ENCODE measurements around the gene ZNF519.
"Not testable (repeated sequence)": the region's sequence is repeated elsewhere in the genome, so short reads cannot be mapped to it uniquely, and the experiment has no call there.

The ZNF519 gene

GRCh38 chr18:14132271-14132700 is at the start of gene ZNF519:
TSS of gene ZNF519 (minus strand) at chr18:14132435. CDS start at chr18:14132277, 158 bp downstream.
- in situ Hi-C loops (cut with HindIII; ENCODE audit: low pct_ligation_motif_present, low pct_unique_long_range_greater_than_20kb, low sequenced_read_pairs): not testable (repeated sequence)
- peak; percentile 92 for DNase-seq

DNA sequence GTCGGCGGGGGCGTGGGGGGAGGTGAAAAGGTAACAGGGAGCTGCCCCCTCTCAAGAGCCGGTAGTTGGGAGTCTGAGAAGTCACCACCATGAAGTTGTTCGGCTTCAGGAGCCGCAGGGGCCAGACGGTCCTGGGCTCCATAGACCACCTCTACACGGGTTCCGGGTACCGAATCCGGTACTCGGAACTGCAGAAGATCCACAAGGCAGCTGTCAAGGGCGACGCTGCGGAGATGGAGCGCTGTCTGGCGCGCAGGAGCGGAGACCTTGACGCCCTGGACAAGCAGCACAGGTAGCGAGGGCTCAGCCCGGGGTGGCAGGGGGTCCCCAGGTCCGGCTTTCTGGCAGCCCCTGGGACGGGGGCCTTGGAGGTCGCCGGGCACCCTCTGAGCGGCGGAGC is 47.1 kb upstream of the ZNF519 start:
- in situ Hi-C loops (cut with HindIII; ENCODE audit: low pct_ligation_motif_present, low pct_unique_long_range_greater_than_20kb, low sequenced_read_pairs): no loop called here

DNA sequence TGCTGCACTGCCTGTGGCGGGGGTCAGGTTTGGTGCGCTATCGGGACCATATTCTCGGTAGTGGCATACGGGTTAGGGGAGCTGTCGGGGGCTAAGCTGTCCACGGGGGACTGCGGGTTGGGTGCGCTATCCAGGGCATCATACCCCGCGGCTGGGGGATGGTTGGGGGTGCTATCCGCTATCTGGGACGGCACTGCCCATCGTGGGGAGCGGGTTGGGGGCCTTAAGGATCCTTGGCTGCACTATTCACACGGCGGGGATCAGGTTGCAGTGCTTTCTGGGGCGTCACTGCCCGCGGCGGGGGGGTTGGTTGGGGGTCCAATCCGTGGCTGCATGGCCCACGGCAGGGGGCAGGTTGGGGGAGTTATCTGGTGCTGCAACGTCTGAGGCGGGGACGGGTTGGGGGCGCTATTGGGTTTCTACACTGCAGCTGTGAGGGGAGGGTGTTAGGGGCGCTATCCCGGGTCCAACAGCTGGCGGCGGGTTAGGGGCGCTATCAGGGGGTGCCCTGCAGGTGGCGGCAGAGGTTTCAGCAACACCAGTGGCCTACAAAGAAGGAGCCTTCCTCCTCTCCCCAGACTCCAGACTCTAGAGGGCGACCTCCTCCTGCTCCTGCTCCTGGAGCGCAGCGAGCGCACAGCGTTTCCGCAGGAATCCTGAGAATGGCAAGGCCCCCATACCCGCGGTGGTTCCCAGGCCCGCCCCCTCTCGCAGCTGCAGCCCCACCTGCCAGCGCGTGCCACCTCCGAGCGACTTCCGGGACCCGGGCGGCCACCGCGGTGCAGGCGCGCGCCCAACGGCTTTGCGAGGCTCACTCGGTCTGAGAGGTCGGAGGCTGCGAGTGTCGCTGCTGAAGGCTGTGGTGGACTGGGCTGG is 46.3 kb upstream of the ZNF519 start:
- peak; percentile 73 for DNase-seq
- in situ Hi-C loops (cut with HindIII; ENCODE audit: low pct_ligation_motif_present, low pct_unique_long_range_greater_than_20kb, low sequenced_read_pairs): not testable (repeated sequence)

More for the DNA sequence above, 47.1 kb upstream of the ZNF519 start:
- no peak for DNase-seq

- DNase-seq; in situ Hi-C loops (cut with HindIII; ENCODE audit: low pct_ligation_motif_present, low pct_unique_long_range_greater_than_20kb, low sequenced_read_pairs): not testable (repeated sequence)
Observed at GRCh38 chr18:14177540-14178320, 45.5 kb upstream of the ZNF519 start.

GRCh38 chr18:14175404-14175803 is 43.2 kb upstream of the ZNF519 start:
- in situ Hi-C loops (cut with HindIII; ENCODE audit: low pct_ligation_motif_present, low pct_unique_long_range_greater_than_20kb, low sequenced_read_pairs); DNase-seq: not testable (repeated sequence)

- no peak for DNase-seq
- in situ Hi-C loops (cut with HindIII; ENCODE audit: low pct_ligation_motif_present, low pct_unique_long_range_greater_than_20kb, low sequenced_read_pairs): no loop called here
Observed at GRCh38 chr18:14174706-14175085, 42.5 kb upstream of the ZNF519 start.

- in situ Hi-C loops (cut with HindIII; ENCODE audit: low pct_ligation_motif_present, low pct_unique_long_range_greater_than_20kb, low sequenced_read_pairs); DNase-seq: not testable (repeated sequence)
Observed at GRCh38 chr18:14174002-14174705, 41.9 kb upstream of the ZNF519 start.

DNA sequence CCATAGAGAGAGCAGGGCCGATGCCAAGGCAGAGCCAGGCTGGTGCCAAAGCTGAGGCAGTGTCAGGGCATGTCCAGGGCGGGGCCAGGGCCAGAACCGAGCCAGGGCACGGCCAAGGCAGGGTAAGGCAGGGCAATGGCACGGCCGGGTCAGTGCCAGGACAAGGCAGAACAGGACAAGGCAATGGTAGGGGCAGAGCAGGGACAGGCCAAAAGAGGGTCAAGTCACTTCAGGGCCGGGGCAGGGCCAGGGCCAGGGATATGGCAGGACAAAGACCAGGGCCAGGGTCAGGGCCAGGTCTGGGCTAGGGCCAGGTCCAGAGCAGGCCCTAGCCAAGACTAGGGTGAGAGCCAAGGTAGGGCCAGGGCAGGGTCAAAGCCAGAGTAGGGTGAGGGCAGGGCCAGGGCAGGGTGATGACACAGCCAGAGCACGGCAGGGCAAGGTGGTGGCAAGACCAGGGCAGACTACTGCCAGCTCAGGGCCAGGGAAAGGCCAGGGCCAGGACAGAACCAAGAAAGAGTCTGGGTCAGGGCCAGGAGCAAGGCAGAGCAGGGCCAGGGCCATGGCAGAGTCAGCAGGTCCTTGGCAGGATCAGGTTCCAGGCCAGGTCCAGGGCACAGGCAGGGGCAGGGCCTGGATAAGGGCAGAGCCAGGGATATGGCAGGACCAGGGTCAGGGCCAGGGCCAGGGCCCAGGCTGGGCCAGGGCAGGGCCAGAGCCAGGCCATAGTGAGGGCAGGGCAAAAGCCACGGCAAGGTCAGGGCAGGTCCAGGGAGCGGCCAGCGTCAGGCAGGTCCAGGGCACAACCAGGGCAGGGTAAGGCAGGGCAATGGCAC is 41.1 kb upstream of the ZNF519 start:
- in situ Hi-C loops (cut with HindIII; ENCODE audit: low pct_ligation_motif_present, low pct_unique_long_range_greater_than_20kb, low sequenced_read_pairs); DNase-seq: not testable (repeated sequence)

- DNase-seq; in situ Hi-C loops (cut with HindIII; ENCODE audit: low pct_ligation_motif_present, low pct_unique_long_range_greater_than_20kb, low sequenced_read_pairs): not testable (repeated sequence)
Observed at GRCh38 chr18:14172142-14173115, 40.2 kb upstream of the ZNF519 start.

DNA sequence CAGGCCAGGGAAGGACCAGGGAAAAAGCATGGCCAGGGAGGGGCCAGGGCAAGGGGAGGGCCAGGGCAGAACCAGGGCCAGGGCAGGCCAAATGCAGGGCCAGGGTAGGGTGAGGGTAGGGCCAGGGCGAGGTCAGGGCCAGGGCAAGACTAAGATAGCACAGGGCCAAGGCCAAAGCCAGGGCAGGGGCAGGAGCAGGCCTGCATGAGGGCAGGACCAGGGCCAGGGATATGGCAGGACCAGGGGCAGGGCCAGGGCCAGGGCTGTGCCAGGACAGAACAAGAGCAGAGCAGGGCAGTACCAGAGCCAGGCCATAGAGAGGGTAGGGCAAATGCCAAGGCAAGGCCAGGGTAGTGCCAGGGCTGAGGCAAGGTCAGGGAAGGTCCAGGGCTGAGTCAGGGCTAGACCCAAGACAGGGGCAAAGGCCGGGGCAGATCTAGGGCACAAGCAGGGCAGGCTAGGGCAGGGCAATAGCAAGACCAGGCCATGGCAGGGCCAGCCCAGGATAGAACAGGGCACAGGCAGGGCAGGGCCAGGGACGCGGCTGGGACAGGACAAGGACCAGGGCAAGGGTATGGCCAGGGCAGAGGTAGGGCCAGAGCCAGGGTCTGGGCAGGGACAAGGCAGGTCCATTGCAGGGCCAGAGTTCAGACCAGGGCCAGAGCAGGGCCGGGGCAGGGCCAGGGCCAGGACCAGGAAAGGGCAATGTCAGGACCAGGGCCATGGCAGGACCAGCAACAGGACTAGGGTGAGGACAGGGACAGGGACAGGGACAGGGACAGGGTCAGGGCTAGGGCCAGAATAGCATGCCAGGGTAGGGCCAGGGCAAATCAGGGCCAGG is 39.3 kb upstream of the ZNF519 start:
- DNase-seq; in situ Hi-C loops (cut with HindIII; ENCODE audit: low pct_ligation_motif_present, low pct_unique_long_range_greater_than_20kb, low sequenced_read_pairs): not testable (repeated sequence)

- in situ Hi-C loops (cut with HindIII; ENCODE audit: low pct_ligation_motif_present, low pct_unique_long_range_greater_than_20kb, low sequenced_read_pairs); DNase-seq: not testable (repeated sequence)
Observed at GRCh38 chr18:14170367-14171036, 38.3 kb upstream of the ZNF519 start.

GRCh38 chr18:14162915-14163314 is 30.7 kb upstream of the ZNF519 start:
- in situ Hi-C loops (cut with HindIII; ENCODE audit: low pct_ligation_motif_present, low pct_unique_long_range_greater_than_20kb, low sequenced_read_pairs): not testable (repeated sequence)

GRCh38 chr18:14151564-14152113 is 19.4 kb upstream of the ZNF519 start:
- DNase-seq; in situ Hi-C loops (cut with HindIII; ENCODE audit: low pct_ligation_motif_present, low pct_unique_long_range_greater_than_20kb, low sequenced_read_pairs): not testable (repeated sequence)

More at GRCh38 chr18:14162915-14163314, 30.7 kb upstream of the ZNF519 start:
- DNase-seq: not testable (repeated sequence)

DNA sequence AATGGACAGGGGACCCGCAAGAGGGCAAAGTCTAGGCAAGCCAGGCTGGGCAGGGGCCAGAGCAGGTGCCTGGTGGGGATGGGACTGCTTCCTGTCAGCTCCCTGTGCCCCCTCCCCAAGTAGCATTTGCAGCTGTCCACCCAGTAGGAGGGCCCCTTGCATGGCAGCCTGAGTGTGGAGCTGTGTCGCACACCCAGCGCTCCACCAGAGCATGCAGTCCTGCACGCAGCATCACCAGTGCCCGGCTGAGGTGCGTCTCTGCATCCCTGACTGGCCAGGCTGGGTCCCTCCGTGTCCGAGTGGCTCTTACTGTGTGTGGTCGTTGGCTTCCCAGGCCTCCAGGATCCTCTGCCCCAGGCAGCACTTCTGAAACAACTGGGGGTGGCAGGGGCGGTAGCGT is 18.5 kb upstream of the ZNF519 start:
- in situ Hi-C loops (cut with HindIII; ENCODE audit: low pct_ligation_motif_present, low pct_unique_long_range_greater_than_20kb, low sequenced_read_pairs); DNase-seq: not testable (repeated sequence)

DNA sequence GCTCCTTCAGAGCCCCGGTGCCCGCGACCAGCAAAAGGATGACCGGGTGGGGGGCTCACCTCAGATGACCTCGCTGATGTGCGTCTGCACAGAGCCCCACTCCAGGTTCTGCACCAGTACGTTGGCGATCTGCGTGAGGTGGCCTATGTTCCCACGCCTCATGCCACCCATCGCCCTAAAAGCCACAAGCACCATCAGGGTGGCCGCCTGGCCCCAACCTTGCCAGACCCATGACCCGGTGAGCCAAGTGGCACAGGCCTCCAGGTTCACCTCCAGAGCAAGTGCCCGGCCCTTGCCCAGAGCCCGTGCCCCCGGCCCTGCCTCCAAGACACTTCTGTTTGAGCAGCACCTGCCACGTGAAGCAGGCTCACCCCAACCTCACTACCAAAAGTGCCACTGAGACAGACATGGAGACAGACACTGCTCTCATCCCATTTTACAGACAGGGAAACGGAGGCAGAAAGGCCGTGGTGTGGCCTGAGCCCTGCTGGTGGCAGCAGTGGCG is 17.7 kb upstream of the ZNF519 start:
- in situ Hi-C loops (cut with HindIII; ENCODE audit: low pct_ligation_motif_present, low pct_unique_long_range_greater_than_20kb, low sequenced_read_pairs); DNase-seq: not testable (repeated sequence)

Measured in ACHN (cell line).